ENCODE measurements around the gene FAM78B.

FAM78B gene

DNA sequence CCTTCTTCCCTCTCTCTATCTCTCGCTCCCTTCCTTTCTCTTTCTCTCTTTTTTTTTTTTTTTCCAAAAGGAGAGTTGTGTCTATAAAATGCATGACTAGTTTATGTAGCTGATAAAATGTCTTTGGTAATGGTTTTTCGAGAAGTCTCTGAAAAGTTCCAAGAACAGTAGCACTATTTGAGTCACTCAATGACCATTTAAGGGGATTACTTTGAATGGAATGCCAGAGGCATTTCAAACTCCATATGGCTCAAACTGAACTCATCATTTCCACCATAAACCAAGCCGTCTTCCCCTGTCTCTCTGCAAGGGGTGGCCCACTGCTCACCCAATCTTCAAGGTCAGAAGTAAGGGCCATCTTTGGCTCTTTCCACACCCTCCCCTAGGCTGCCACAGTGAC lies 93.3 kb downstream of the FAM78B start:
- no peak for TF ChIP-seq CTCF (IDR thresholded peaks at IDR 0.05; ENCODE audit: low read depth, low read length)
- in situ Hi-C loops (cut with HindIII; ENCODE audit: low sequenced_read_pairs) = no loop called here
- H3K4me3 ChIP-seq (ENCODE audit: low read depth, low read length) = no peak overlapping the region
- DNase-seq (ENCODE audit: low read depth, low spot score) = no peak

DNA sequence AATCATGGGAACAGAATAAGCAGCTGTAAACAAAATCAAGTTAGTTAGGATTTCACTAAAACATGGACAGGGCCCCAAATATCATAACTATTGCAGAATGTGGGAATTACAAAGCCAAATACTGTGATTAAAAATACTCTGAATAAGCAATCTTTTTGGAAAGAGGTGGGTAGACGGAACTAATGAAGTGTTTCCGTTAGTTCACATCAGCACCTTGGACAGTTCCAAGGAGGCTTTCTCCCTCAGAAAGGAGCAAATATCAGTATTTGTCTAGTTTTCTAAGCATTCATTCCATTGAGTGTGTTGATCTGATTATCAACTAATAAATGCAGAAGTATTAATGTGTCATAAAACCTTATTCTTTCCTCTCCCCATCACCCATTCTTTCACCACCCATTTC lies 97.4 kb downstream of the FAM78B start:
- no peak overlapping the region for H3K4me3 ChIP-seq (ENCODE audit: low read depth, low read length)
- TF ChIP-seq CTCF (IDR thresholded peaks at IDR 0.05; ENCODE audit: low read depth, low read length) = no peak
- no peak for DNase-seq (ENCODE audit: low read depth, low spot score)
- in situ Hi-C loops (cut with HindIII; ENCODE audit: low sequenced_read_pairs) = no loop called here

DNA sequence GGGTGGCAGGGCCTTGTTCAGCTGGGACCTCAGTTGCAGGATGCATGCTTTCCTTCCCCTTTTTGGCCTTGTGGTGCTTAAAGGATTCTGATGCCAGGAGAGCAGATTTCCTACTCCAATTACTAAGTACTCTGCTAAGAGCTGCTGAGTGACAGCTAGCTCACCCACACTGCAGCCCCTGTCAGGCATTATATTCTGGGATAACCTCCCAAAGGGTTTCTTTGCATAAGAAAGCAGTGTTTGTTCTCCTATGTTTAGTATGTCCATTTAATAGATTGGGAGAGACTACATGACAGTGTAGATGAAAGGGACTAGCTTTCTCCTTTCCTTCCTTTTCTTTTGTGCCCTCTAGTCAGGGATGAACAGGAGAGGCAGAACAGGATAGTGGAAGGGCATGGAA lies 100.7 kb downstream of the FAM78B start:
- no peak for DNase-seq (ENCODE audit: low read depth, low spot score)
- no peak for TF ChIP-seq CTCF (IDR thresholded peaks at IDR 0.05; ENCODE audit: low read depth, low read length)
- in situ Hi-C loops (cut with HindIII; ENCODE audit: low sequenced_read_pairs) = no loop called here
- H3K4me3 ChIP-seq (ENCODE audit: low read depth, low read length) = no peak overlapping the region

DNA sequence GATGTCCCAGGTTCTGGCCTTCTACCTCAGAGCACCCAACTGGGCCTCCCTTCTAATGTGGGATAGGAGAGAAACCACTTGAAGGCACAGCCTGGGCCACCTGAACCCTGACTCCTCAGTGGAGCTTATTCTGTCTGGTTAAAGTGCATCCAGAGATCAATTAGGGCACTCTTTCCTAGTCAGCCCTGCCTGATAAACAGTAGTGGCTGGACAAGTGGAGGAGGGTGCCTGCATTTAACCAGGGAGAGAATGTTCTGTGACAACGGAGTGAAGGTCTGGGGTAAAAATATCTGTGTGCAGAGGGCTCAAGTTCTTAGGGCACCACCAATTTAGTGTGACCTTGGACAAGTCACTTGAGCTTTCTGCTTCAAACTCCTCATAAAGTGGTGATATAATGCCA lies 101.8 kb downstream of the FAM78B start:
- no peak for DNase-seq (ENCODE audit: low read depth, low spot score)
- no peak overlapping the region for H3K4me3 ChIP-seq (ENCODE audit: low read depth, low read length)
- in situ Hi-C loops (cut with HindIII; ENCODE audit: low sequenced_read_pairs) = no loop called here
- TF ChIP-seq CTCF (IDR thresholded peaks at IDR 0.05; ENCODE audit: low read depth, low read length) = no peak

DNA sequence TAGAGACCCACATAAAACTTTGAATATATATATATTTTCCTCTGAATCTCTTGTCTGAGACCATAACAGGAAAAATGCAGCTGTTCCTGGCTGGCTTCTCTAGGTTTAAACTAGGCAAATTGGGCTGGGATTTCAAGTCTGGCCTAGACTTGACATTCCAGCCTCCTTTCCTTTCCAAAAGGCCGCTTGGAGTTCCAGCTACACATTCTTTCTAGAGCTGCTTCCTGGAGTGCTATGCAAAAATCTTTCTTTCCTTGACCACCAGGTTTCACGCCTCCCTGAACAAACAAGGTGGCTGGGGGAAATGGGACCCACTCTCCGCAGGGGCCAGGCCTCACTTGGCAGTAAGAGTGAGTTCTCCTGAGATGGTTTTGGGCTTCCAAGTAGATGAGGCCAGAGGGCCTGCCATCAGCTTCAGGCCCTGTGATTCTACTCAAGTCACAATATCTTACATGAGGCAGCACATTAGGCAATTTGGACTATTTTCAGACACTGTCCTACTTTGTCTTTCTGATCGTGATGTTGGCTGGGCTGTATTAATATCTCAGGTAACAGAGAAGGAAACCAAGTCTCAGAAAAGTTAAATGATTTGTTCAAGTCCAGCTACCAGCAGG lies 102.4 kb downstream of the FAM78B start:
- no peak for DNase-seq (ENCODE audit: low read depth, low spot score)

DNA sequence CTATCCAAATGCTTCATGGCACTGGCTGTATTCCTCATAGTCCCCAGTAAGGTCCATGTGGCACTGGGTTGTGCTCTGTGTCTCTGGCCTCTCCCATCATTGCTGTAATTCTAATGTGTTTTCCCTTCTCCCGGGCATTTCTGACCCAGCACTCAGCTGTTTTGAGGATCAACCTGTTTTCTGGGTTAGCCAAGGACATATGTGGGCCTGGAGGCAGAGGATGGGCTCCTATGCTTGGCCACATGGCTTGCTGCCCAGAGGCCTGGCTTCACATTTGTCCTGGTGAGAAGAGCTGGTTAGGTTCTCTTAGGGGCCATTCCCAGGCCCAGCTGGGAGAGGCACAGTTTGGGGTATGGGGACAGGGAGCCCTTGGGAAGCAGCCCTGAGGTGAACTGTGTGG lies 103.1 kb downstream of the FAM78B start:
- H3K4me3 ChIP-seq (ENCODE audit: low read depth, low read length) = no peak overlapping the region
- in situ Hi-C loops (cut with HindIII; ENCODE audit: low sequenced_read_pairs) = no loop called here
- TF ChIP-seq CTCF (IDR thresholded peaks at IDR 0.05; ENCODE audit: low read depth, low read length) = no peak
- DNase-seq (ENCODE audit: low read depth, low spot score) = no peak

More for the DNA sequence above, 102.4 kb downstream of the FAM78B start:
- in situ Hi-C loops (cut with HindIII; ENCODE audit: low sequenced_read_pairs) = no loop called here
- H3K4me3 ChIP-seq (ENCODE audit: low read depth, low read length) = no peak overlapping the region
- no peak for TF ChIP-seq CTCF (IDR thresholded peaks at IDR 0.05; ENCODE audit: low read depth, low read length)

Data from astrocyte of the spinal cord (primary cell).